ENCODE results near the gene APOL1.

APOL1 gene

GRCh38 chr22:36291831-36292740 lies 39.2 kb downstream of the APOL1 start:
- DNase-seq (ENCODE audit: low spot score): no peak

DNA sequence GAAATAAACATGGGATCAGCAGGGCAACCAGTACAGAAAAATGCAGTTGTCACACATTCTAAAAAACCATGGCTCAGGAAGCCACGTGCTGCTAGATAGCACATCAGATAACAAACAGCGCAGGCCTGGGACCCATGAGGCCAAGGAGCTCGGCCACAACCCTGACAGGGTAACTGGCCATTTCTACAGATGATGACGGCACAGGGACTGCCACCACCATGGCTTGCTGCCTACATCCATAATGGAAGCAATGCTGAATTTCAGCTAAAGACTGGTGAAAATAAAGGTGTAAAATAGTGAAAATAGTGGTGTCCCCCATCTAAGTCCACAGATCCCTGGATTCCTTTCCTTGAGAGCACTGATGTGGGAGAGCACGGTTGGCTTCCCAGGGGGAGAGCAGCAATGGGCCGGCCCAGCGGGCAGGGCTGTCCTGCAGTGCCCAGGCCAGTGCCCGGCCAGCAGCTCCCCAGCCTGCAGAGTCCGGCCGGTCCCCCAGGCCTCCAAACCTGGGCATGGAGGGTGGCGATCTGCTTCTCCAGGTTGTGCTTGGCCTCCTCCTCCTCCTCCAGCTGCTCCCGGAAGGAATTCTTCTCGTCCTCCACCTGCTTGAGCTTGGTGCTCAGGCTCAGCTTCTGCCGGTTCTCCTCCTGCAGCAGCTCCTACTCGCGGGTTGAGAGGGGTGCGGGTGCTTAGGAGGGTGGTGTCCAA lies 40.0 kb downstream of the APOL1 start:
- DNase-seq (ENCODE audit: low spot score): no peak

DNA sequence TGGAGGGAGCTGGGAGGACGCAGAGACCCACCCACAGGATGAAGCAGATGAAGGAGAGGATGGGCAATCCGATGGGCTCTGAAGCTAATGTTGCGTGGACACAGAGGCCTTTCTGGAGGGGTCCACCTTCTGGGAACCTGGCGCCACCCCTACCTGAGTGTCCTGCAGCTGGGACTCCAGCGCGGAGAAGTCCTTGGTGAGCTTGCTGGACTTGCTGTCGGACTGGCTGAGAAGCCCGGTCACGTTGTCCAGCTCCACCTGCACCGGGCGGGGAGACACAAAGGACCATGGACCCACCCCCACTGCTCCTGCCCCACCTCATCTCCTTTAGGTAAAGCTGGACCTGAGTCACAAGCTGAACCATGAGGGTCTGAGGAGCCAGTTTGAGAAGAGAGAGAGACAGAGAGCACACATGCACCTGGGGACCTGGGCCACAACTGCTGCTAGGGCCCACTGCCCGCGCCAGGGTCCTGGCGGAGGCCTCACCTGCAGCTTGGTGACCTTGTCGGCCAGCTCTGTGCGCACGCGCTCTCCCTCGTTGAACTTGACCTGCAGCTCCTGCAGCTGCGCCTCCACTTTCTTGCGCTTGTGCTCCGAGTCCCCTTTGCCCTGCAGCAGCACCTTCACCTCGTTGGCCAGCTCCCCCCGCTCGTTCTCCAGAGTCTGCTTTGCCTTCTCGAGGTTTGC lies 40.8 kb downstream of the APOL1 start:
- DNase-seq (ENCODE audit: low spot score): no peak

- DNase-seq (ENCODE audit: low spot score): no peak
These were observed 41.3 kb downstream of the APOL1 start for GRCh38 chr22:36294293-36294620.

GRCh38 chr22:36294801-36295200 lies 41.9 kb downstream of the APOL1 start:
- no peak for DNase-seq (ENCODE audit: low spot score)

DNA sequence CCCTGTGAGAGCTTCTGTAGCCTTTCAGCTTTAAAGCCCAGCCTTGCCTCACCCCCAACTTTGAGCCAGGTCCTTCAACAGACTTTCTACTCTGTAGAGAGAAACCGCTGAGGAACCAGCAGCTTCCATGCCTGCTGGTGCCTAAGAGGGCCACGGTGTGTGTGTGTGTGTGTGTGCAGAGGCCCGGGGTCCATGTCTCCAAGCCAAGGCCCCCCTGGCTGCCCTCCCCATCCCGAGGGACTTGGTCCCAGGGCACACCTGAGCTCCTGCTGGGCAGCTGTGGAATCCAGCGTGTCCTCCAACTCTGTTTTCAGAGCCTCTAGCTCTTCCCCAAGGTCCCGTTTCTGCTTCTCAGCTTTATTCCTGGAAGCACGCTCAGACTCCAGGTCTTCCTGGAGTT lies 42.3 kb downstream of the APOL1 start:
- no peak for DNase-seq (ENCODE audit: low spot score)

DNA sequence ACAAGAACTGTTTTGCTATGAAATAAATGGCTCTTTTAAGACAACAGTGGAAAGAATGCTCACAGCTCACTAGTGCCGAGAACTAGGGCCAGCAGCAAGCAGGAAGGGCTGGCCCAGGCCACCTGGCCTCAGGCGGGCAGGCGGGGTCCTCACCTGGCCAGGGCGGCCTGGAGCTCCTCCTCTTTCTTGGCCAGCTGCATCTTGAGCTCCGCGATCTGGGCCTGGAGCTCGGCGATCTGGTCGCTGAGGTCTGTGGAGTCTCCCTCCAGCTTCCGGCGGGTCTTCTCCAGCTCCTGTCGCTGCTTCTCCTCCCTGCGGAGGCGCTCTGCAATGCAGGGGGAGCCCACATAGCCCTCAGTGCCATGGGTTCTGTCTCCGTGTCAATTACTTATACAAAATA lies 43.8 kb downstream of the APOL1 start:
- DNase-seq (ENCODE audit: low spot score): no peak

DNA sequence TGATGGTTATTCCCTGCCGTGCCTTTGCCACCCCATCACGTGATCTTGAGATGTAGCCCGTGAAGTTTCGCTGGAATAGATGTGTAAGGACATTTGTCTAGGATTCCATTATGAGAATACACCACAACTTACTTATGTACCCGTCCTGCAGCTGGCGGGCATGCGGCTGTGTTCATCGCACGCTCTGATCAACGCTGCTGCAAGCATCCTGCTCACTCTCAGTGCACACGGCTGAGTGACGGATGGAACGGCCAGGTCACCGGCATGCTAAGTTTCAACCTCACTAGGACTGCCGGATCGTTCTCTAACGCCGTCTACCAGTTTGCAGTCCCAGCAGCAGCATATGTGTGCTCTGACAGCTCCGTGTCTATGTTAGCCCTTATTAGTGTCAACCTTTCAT lies 44.6 kb downstream of the APOL1 start:
- no peak for DNase-seq (ENCODE audit: low spot score)

- no peak for DNase-seq (ENCODE audit: low spot score)
These were observed 45.2 kb downstream of the APOL1 start for GRCh38 chr22:36298118-36298517.

DNA sequence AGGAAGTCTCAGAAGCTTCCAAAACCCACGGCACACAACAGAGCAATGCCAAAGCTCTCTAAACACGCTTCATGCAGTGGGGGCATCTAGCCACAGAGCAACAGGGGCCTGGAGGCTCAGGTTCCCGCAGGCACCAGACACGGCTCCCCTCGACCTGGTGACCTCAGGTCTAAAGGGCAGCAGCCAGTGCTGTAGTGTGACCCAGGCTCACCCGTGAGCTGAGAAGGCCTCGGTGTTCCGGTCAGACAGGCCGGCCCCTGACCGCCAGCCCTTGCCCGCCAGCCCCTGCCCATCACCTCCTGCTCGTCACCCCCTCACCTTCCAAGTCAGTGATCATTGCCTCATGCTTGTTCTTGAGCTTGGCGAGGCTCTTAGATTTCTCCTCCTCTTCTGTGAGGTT lies 45.7 kb downstream of the APOL1 start:
- DNase-seq (ENCODE audit: low spot score): no peak

GRCh38 chr22:36299295-36299694 lies 46.4 kb downstream of the APOL1 start:
- no peak for DNase-seq (ENCODE audit: low spot score)

GRCh38 chr22:36299911-36300310 lies 47.0 kb downstream of the APOL1 start:
- no peak for DNase-seq (ENCODE audit: low spot score)

DNA sequence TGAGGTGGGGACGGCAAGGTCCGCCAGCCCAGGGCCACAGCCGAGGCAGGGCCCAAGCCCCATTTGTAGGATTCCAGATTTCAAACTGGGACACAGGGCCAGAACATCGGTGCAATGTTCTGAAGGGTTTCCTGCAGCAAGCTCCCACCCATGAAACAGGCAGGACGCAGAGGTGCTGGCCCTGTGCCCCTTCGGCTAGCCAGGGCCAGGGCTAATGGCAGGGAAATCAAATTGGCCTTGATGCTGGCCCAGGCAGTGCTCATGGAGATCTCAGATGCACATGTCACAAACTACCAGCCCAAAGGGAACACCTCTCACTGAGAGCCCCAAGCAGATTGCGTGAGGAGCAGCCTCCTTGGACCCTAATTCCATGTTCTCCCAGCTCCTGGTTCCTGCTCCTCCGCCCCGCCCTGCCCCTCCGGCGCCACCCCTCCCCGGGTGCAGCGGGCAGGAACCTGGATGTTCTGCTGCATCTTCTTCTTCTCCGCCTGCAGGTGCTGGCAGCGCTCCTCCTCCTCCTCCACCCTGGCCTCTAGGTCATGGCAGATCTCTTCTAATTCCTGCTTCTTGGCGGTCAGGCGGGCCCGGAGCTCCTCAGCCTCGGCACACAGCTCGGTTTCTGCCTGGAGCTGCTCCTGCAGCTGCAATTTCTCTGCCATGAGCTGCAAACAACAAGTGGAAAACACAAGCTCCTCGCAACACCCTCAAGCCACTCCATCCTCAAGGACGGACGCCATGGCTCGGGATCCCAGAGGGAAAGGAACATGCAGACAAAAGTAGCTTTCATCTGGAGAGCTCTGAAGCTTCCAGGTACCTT lies 47.7 kb downstream of the APOL1 start:
- no peak for DNase-seq (ENCODE audit: low spot score)

GRCh38 chr22:36301384-36301828 lies 48.5 kb downstream of the APOL1 start:
- DNase-seq (ENCODE audit: low spot score): no peak

- no peak for DNase-seq (ENCODE audit: low spot score)
These were observed 48.9 kb downstream of the APOL1 start for GRCh38 chr22:36301851-36302250.

DNA sequence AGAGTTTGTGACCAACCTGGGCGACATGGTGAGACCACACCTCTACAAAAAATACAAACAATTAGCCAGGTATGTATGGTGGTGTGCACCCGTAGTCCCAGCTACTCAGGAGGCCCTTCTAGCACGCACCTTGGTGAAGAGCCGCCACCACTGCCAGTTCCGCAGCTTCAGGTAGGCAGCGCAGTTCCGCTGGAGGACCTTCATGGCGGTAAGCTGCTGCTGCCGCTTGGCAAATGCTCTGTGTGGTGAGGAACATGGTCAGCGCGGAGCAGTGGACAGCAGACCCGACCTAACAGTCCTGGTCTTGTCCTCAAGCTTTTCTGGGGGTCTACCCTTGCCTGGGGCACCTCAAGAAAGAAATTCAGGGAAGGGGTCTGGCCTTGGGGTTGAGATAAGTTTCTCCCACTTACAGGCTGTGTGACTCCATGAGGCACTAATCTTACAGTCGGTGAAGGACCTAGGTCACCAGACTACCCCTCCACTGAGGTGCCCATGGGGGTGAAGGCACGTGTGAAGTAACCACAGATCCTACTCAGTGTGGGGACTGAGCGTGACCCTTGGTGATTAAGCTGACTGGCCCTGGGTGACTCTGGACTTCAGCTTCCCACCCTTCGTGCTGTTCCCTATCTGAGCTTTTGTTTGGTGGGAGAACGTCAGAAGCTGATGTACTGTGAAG lies 49.6 kb downstream of the APOL1 start:
- DNase-seq (ENCODE audit: low spot score): no peak

DNA sequence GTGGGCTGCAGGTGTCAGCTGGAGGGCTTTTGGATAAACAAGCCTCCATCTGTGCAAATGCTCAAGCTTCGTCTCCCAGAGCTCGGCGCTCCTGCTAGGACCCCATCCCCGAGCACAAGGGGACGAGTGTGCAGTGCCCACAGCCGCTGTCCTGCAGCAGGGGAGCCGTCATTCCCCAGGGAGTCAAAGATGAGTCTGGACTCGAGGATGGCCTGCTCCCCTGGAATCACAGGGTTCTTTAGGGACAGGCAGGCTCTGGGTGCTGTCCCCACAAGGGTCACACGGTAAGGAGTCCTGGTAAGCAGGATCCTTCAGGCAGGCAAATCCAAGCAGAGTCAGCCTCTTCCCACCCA lies 50.2 kb downstream of the APOL1 start:
- no peak for DNase-seq (ENCODE audit: low spot score)

DNA sequence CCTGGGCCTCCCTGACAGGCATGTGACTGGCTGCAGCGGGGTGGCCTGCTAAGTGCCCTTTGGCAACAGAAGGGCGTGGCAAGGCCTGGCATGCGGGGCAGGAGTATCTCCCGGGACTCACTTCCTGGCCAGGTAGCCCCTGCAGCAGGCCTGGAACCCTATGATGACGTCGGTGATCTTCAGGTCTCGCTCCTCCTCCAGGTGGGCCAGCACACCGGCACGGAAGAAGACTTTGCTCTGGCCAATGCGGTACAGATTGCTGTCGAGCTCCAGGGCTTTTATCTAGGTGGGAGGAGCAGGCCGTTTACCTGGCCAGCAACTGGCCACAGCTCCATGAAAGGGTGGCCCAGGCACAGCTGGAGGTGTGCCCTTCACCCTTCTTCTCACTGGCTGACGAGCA lies 50.9 kb downstream of the APOL1 start:
- no peak for DNase-seq (ENCODE audit: low spot score)

DNA sequence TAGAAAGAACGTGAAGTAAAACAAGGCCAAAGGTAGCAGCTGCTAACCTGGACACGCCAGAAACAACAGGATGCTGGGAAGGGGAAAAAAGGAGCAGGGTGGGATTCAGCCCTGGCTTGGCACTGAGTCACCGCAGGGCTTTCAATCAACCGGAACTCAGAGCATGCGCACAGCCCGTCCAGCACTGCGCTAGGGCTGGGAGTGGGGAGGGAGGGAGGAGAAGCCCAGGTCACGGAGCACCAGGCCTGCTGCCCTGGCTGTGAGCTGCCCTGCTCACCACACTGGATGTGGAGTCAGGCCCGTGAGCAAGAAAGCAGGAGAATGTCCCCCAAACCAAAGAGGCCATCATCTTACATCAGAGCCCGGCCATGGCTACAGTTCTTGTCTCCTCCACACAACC lies 51.5 kb downstream of the APOL1 start:
- no peak for DNase-seq (ENCODE audit: low spot score)

GRCh38 chr22:36305813-36306212 lies 52.9 kb downstream of the APOL1 start:
- DNase-seq (ENCODE audit: low spot score): no peak

DNA sequence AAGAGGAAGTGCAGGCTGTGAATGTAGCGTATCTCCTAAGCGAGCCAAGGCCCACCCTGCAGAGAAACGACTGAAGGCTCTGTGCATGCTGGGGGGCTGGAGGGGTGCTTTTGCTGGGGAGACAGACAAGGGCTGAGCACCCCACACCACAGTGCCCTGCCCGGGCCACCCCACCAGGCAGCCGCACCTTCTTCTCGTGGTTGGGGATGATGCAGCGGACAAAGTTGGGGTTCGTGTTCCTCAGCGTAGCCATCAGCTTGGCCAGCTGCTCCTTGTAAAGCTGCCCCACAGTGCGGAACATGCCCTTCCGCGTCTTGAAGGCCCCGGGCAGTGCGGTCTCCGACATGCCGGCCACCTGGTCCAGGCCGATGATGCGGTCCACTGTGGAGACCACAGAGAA lies 53.3 kb downstream of the APOL1 start:
- no peak for DNase-seq (ENCODE audit: low spot score)

DNA sequence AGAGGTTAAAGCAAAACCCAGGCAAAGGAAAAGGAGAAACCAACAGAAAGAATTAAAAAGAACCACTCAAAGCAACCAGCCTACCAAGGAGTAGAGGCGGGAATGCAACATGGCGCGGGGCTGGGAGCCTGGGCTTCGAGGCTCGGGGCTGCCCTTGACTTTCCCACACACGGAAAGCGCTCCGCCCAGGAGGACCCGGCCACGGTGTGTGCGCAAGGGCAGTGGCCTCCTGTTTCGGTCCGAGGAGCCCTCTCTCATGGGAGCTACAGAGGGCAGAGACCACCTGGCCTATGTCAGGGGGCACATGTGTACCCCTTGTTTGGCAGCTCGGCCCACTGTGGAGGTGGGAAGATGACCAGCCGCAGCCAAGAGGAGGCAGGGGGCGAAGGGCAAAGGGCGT lies 55.9 kb downstream of the APOL1 start:
- no peak for DNase-seq (ENCODE audit: low spot score)
